HCT116 (cell line): Measurements from ENCODE around the gene NEK8. TPM values are rescaled to one million over a fixed set of nuclear protein-coding genes. Genes with fewer than 3 reads are reported as not detected.

Experiments
- ATAC-seq: fragments of 200-7000 bp; cut with Tn5 transposase; 2 replicates; pipeline ENCODE4 v1.9.1; 2020; ENCODE audit warnings: mild to moderate bottlenecking, moderate library complexity
- BruUV-seq: library from RNA; stranded (reverse); fragments of 400-500 nt; replicated peaks from 2 replicates; lab custom pipeline; 2021; lab: Mats Ljungman, UMichigan
- CTCF ChIA-PET: fragments of 300-600 bp; sonication (Branson Sonifier 250); formaldehyde crosslinking; loops from one replicate; lab custom pipeline; 2021; ENCODE audit warnings: antibody characterized with exemption; lab: Charles Lee
- POLR2A ChIA-PET: fragments of 300-600, 350-600 bp; sonication (Branson Sonifier 250); formaldehyde crosslinking; loops from one replicate; lab custom pipeline; 2021; ENCODE audit warnings: antibody characterized with exemption; lab: Charles Lee
- RAD21 ChIA-PET, 2 experiments: fragments of 300-600 bp; sonication (Branson Sonifier 250); formaldehyde crosslinking; loops; one replicate each; lab custom pipeline; 2023; ENCODE audit warnings: low total read pairs in 2 of 2; ENCODE audit not compliant: uncharacterized antibody in 2 of 2, unreplicated experiment in 2 of 2, low non-redundant PET in 1 of 2; lab: Charles Lee
- DNase-seq: peaks from one replicate; pipeline ENCODE4 v3.0.0-alpha.2; 2010; ENCODE audit warnings: low read depth, low spot score
- H2AFZ ChIP-seq: fragments of 200-600 bp; shearing (Covaris generic), sonication (generic); 2 replicates; pipeline ENCODE4 v1.6.1; 2017; ENCODE audit warnings: low read depth, mixed run types, mixed read lengths, antibody characterized with exemption, low read length; ENCODE audit not compliant: poor library complexity, severe bottlenecking
- H3K27ac ChIP-seq: 2 replicates; pipeline ENCODE4 v1.5.1; 2012; ENCODE audit warnings: low read depth, low read length
- H3K27me3 ChIP-seq: fragments of 200-600 bp; sonication (generic); 2 replicates; pipeline ENCODE4 v1.6.1; 2016; ENCODE audit warnings: mixed run types, low read length, mixed read lengths; ENCODE audit not compliant: insufficient read depth
- H3K36me3 ChIP-seq, 2 experiments: fragments of 200-500 bp in 1 of 2; fragments of 200-600 bp in 1 of 2; sonication (Bioruptor generic) in 1 of 2; sonication (generic) in 1 of 2; 2 replicates each; pipeline versions ENCODE4 v1.5.1 to v1.6.1; 2014 to 2016; ENCODE audit warnings: low read length in 2 of 2, inconsistent platforms in 1 of 2, mixed read lengths in 1 of 2, mixed run types in 1 of 2; ENCODE audit not compliant: insufficient read depth in 2 of 2, control insufficient read depth in 1 of 2
- H3K4me1 ChIP-seq, 2 experiments: fragments of 200-600 bp in 1 of 2; sonication (generic) in 1 of 2; 2 replicates each; pipeline versions ENCODE4 v1.5.1 to v1.6.1; 2012 to 2017; ENCODE audit warnings: low read length in 2 of 2, inconsistent platforms in 1 of 2, mild to moderate bottlenecking in 1 of 2, mixed read lengths in 1 of 2, mixed run types in 1 of 2, moderate library complexity in 1 of 2; ENCODE audit not compliant: insufficient read depth in 2 of 2, control insufficient read depth in 1 of 2
- H3K4me2 ChIP-seq: fragments of 200-600 bp; sonication (generic); 2 replicates; pipeline ENCODE4 v1.6.1; 2017; ENCODE audit warnings: mixed run types, low read length, mixed read lengths
- H3K4me3 ChIP-seq, 2 experiments: fragments of 200-600 bp in 1 of 2; sonication (generic) in 1 of 2; replicated peaks in 1 of 2; 2 replicates each; pipeline ENCODE4 v1.5.1; 2011 to 2016; ENCODE audit warnings: low read length in 2 of 2, control low read depth in 1 of 2, low read depth in 1 of 2, mild to moderate bottlenecking in 1 of 2, mixed read lengths in 1 of 2, mixed run types in 1 of 2
- H3K79me2 ChIP-seq: fragments of 200-600 bp; sonication (generic); 2 replicates; pipeline ENCODE4 v1.6.1; 2017; ENCODE audit warnings: mild to moderate bottlenecking, mixed run types, low read length, moderate library complexity, mixed read lengths; ENCODE audit not compliant: insufficient read depth
- H3K9ac ChIP-seq: fragments of 200-600 bp; sonication (generic); 2 replicates; pipeline ENCODE4 v1.6.1; 2016; ENCODE audit warnings: low read length, mixed read lengths
- H3K9me2 ChIP-seq: fragments of 200-600 bp; sonication (generic), shearing (Covaris generic); 2 replicates; pipeline ENCODE4 v1.6.1; 2017; ENCODE audit warnings: mixed run types, mild to moderate bottlenecking, moderate library complexity; ENCODE audit not compliant: insufficient read depth
- H3K9me3 ChIP-seq, 2 experiments: fragments of 200-500 bp in 1 of 2; fragments of 200-600 bp in 1 of 2; sonication (Bioruptor generic) in 1 of 2; sonication (generic) in 1 of 2; 2 replicates each; pipeline ENCODE4 v1.6.1; 2014 to 2017; ENCODE audit warnings: low read length in 2 of 2, mixed read lengths in 2 of 2, inconsistent platforms in 1 of 2, low read depth in 1 of 2, mild to moderate bottlenecking in 1 of 2, mixed run types in 1 of 2, moderate library complexity in 1 of 2; ENCODE audit not compliant: control insufficient read depth in 1 of 2, insufficient read depth in 1 of 2
- H4K20me1 ChIP-seq: fragments of 200-600 bp; sonication (generic), shearing (Covaris generic); 2 replicates; pipeline ENCODE4 v1.6.1; 2017; ENCODE audit warnings: mixed run types, mild to moderate bottlenecking, moderate library complexity; ENCODE audit not compliant: insufficient read depth
- CBX3 ChIP-seq: IDR thresholded peaks from 2 replicates; pipeline ENCODE4 v1.6.1; 2012; ENCODE audit warnings: low read depth
- CEBPB ChIP-seq: IDR thresholded peaks from 2 replicates; pipeline ENCODE4 v1.6.1; 2012; ENCODE audit warnings: low read depth
- CTCF ChIP-seq, 3 experiments: fragments of 200-600 bp in 1 of 3; sonication (generic) in 1 of 3; IDR thresholded peaks in 2 of 3; conservative IDR thresholded peaks in 1 of 3; 2 replicates each; pipeline ENCODE4 v1.5.1; 2012 to 2017; ENCODE audit warnings: low read depth in 2 of 3, low read length in 2 of 3, antibody characterized with exemption in 1 of 3, borderline replicate concordance in 1 of 3, control low read depth in 1 of 3, mild to moderate bottlenecking in 1 of 3, mixed read lengths in 1 of 3, mixed run types in 1 of 3, moderate library complexity in 1 of 3; ENCODE audit not compliant: insufficient read depth in 1 of 3
- EGR1 ChIP-seq: IDR thresholded peaks from 2 replicates; pipeline ENCODE4 v1.6.1; 2012; ENCODE audit warnings: low read depth
- EZH2phosphoT487 ChIP-seq: fragments of 200-600 bp; IDR thresholded peaks from 2 replicates; pipeline ENCODE4 v1.6.1; 2018; ENCODE audit warnings: antibody characterized with exemption, borderline replicate concordance
- FOSL1 ChIP-seq: IDR thresholded peaks from 2 replicates; pipeline ENCODE4 v1.6.1; 2012; ENCODE audit warnings: low read depth
- JUND ChIP-seq: IDR thresholded peaks from 2 replicates; pipeline ENCODE4 v1.6.1; 2012
- MAX ChIP-seq: IDR thresholded peaks from 2 replicates; pipeline ENCODE4 v1.6.1; 2012
- RAD21 ChIP-seq: IDR thresholded peaks from 2 replicates; pipeline ENCODE4 v1.6.1; 2012; ENCODE audit warnings: low read depth, mild to moderate bottlenecking
- SP1 ChIP-seq: IDR thresholded peaks from 2 replicates; pipeline ENCODE4 v1.6.1; 2012; ENCODE audit warnings: low read depth
- YY1 ChIP-seq: IDR thresholded peaks from 2 replicates; pipeline ENCODE4 v1.6.1; 2011; ENCODE audit warnings: low read length, low read depth, moderate library complexity, mild to moderate bottlenecking; ENCODE audit not compliant: insufficient replicate concordance; ENCODE audit errors: extremely low read depth
- ZFX ChIP-seq: fragments of 450-650 bp; IDR thresholded peaks from 2 replicates; pipeline ENCODE4 v1.6.1; 2017
- intact Hi-C: fragments of 100-400 bp; cut with micrococcal nuclease; formaldehyde crosslinking; loops from 2 replicates; pipeline ENCODE4 v1.10.0; 2022
- total RNA-seq: library from RNA; stranded (reverse); gene quantifications from one replicate; pipeline ENCODE4 v1.2.1, GENCODE V29; 2021; ENCODE audit not compliant: unreplicated experiment

Gene NEK8
- total RNA-seq, 1 experiment from 2014 or later = 7.0 TPM

GRCh38 chr17:28765038-28765437 is 36.5 kb downstream of the NEK8 start:
- no peak overlapping the region for H3K4me2 ChIP-seq
- no peaks in the 10 kb centered on the region for H3K27me3 ChIP-seq
- peaks cover 0 to 9% of the 10 kb centered on the region in 2 experiments; a peak in 3 of 4 replicates for H3K36me3 ChIP-seq
- ChIA-PET RAD21 (no interaction called here), POLR2A (no interaction called here), CTCF (interaction anchor here (1.7 to 5.6 kb wide), 6 partner anchors 9 to 140 kb away, joined by 4 to 61 read pairs (median 21); partner anchors contain the start of genes FAM222B and TLCD1)
- intact Hi-C loops = loop anchor here (10.0 kb wide), 1 partner anchor 350 kb away; no protein-coding TSS in a partner anchor
- ATAC-seq = no peak
- no peak overlapping the region for H2AFZ ChIP-seq
- no peak overlapping the region for H3K9ac ChIP-seq
- no peak overlapping the region for H3K4me3 ChIP-seq
- H3K79me2 ChIP-seq = peaks cover 18% of the 10 kb centered on the region
- DNase-seq = no peak
- H3K9me2 ChIP-seq = no peaks in the 10 kb centered on the region
- H3K4me1 ChIP-seq = peaks cover 0 to 13% of the 10 kb centered on the region in 2 experiments; a peak in 3 of 4 replicates
- no TSS peak for BruUV-seq
- H3K27ac ChIP-seq = no peak overlapping the region
- H4K20me1 ChIP-seq = no peaks in the 10 kb centered on the region
- no peaks in the 10 kb centered on the region for H3K9me3 ChIP-seq
- TF ChIP-seq ZFX (no peak), RAD21 (no peak), CTCF (IDR thresholded peaks at IDR 0.05 in 2 of 3, conservative IDR thresholded peaks at IDR 0.05 in 1 of 3; ENCODE audit: borderline replicate concordance in 1 of 3, insufficient read depth in 1 of 3, low read depth in 2 of 3, low read length in 2 of 3) (no peak), MAX (no peak), CEBPB (no peak), SP1 (no peak), YY1 (no peak), EGR1 (no peak), JUND (no peak), EZH2phosphoT487 (no peak), CBX3 (no peak), FOSL1 (no peak)
